A549 (cell line): ENCODE measurements around the gene ERMN. TPM values are rescaled to one million over a fixed set of nuclear protein-coding genes. Genes with fewer than 3 reads are reported as not detected.
A peak's percentile ranks its signal among the peaks of the same experiment; 100 is the strongest.

Experiments
- ATAC-seq, 2 experiments: fragments of 200-7000 bp in 1 of 2; fragments of >200 bp in 1 of 2; cut with Nextera tagmentation in 1 of 2; cut with Tn5 transposase in 1 of 2; 3 replicates each; pipeline versions ENCODE4 v1.8.0 to v1.9.1; 2018 to 2020; ENCODE audit warnings: mild to moderate bottlenecking in 1 of 2, moderate library complexity in 1 of 2
- CTCF ChIA-PET: fragments of 300-600 bp; sonication (Branson Sonifier 250); formaldehyde crosslinking; extraction: SDS; loops from one replicate; lab custom pipeline; 2021; ENCODE audit warnings: antibody characterized with exemption, inconsistent platforms; lab: Yijun Ruan, JAX
- POLR2A ChIA-PET: fragments of 350-600 bp; formaldehyde crosslinking; extraction: SDS; loops from one replicate; lab custom pipeline; 2021; ENCODE audit warnings: antibody characterized with exemption, inconsistent platforms; lab: Yijun Ruan, JAX
- DNase-seq, 2 experiments: peaks; one replicate each; pipeline versions ENCODE4 v3.0.0 to v3.0.0-alpha.2; 2011 to 2016; ENCODE audit warnings: low read depth in 1 of 2, low spot score in 1 of 2
- FAIRE-seq: peaks from 2 replicates; lab custom pipeline; 2011; peaks lifted over from hg19 to GRCh38; lab: Jason Lieb, UNC
- H3K27ac ChIP-seq, 2 experiments: fragments of >200 bp; sonication (Bioruptor Twin); formaldehyde crosslinking; 3 replicates each; pipeline ENCODE4 v1.5.1; 2016 to 2017
- H3K4me1 ChIP-seq: fragments of >200 bp; sonication (Bioruptor Twin); formaldehyde crosslinking; 3 replicates; pipeline ENCODE4 v1.6.1; 2016
- H3K4me2 ChIP-seq: fragments of >200 bp; sonication (Bioruptor Twin); formaldehyde crosslinking; 3 replicates; pipeline ENCODE4 v1.6.1; 2016
- H3K4me3 ChIP-seq: fragments of >200 bp; sonication (Bioruptor Twin); formaldehyde crosslinking; 3 replicates; pipeline ENCODE4 v1.5.1; 2016
- H3K9me3 ChIP-seq: fragments of >200 bp; sonication (Bioruptor Twin); formaldehyde crosslinking; 3 replicates; pipeline ENCODE4 v1.6.1; 2016
- ATOH8 ChIP-seq: fragments of 250-450 bp; sonication (Bioruptor Pico); IDR thresholded peaks from 2 replicates; pipeline ENCODE4 v1.5.0; 2020; ENCODE audit warnings: low read depth, mild to moderate bottlenecking, moderate library complexity
- CEBPB ChIP-seq, 2 experiments: fragments of >200 bp in 1 of 2; sonication (Bioruptor Twin) in 1 of 2; formaldehyde crosslinking in 1 of 2; IDR thresholded peaks; 2 replicates each; pipeline ENCODE4 v1.6.1; 2012 to 2016
- CHD2 ChIP-seq: fragments of 150-350 bp; IDR thresholded peaks from 2 replicates; pipeline ENCODE4 v1.6.1; 2014; ENCODE audit warnings: low read length; ENCODE audit not compliant: partially characterized antibody
- CHD4 ChIP-seq: fragments of 200-600 bp; sonication (generic); IDR thresholded peaks from 2 replicates; pipeline ENCODE4 v1.6.1; 2016; ENCODE audit warnings: antibody characterized with exemption, mild to moderate bottlenecking, borderline replicate concordance
- CTCF ChIP-seq: fragments of >200 bp; sonication (Bioruptor Twin); formaldehyde crosslinking; IDR thresholded peaks from 3 replicates; pipeline ENCODE4 v1.5.1; 2016
- EHMT2 ChIP-seq: fragments of 200-600 bp; sonication (generic); IDR thresholded peaks from 2 replicates; pipeline ENCODE4 v1.6.1; 2016; ENCODE audit warnings: antibody characterized with exemption, low read depth, mild to moderate bottlenecking, moderate library complexity
- ESRRA ChIP-seq: fragments of 150-350 bp; IDR thresholded peaks from 2 replicates; pipeline ENCODE4 v1.6.1; 2014; ENCODE audit warnings: mild to moderate bottlenecking, low read length, borderline replicate concordance
- FOSB ChIP-seq: fragments of 250-450 bp; sonication (Bioruptor Pico); IDR thresholded peaks from 2 replicates; pipeline ENCODE4 v1.5.0; 2020; ENCODE audit warnings: mild to moderate bottlenecking, moderate library complexity
- GATA3 ChIP-seq: IDR thresholded peaks from 2 replicates; pipeline ENCODE4 v1.6.1; 2012; ENCODE audit warnings: borderline replicate concordance
- HEYL ChIP-seq: fragments of 250-450 bp; sonication (Bioruptor Pico); IDR thresholded peaks from 2 replicates; pipeline ENCODE4 v1.8.0; 2021; ENCODE audit warnings: mild to moderate bottlenecking, moderate library complexity
- HOXB5 ChIP-seq: fragments of 250-450 bp; sonication (Bioruptor Pico); IDR thresholded peaks from 2 replicates; pipeline ENCODE4 v1.5.0; 2020; ENCODE audit warnings: mild to moderate bottlenecking, moderate library complexity
- KDM5A ChIP-seq: fragments of 200-600 bp; sonication (generic); IDR thresholded peaks from 2 replicates; pipeline ENCODE4 v1.6.1; 2016; ENCODE audit warnings: antibody characterized with exemption, mild to moderate bottlenecking
- PHF8 ChIP-seq: fragments of 200-600 bp; sonication (generic); IDR thresholded peaks from 2 replicates; pipeline ENCODE4 v1.6.1; 2016; ENCODE audit warnings: low read depth, mild to moderate bottlenecking, antibody characterized with exemption, moderate library complexity, borderline replicate concordance
- POLR2A ChIP-seq: IDR thresholded peaks from 2 replicates; pipeline ENCODE4 v1.6.1; 2012; ENCODE audit warnings: mild to moderate bottlenecking, low read length
- REST ChIP-seq: fragments of 200-600 bp; sonication (generic); IDR thresholded peaks from 2 replicates; pipeline ENCODE4 v1.6.1; 2016; ENCODE audit warnings: antibody characterized with exemption, mild to moderate bottlenecking, moderate library complexity
- SMC3 ChIP-seq: fragments of >200 bp; sonication (Bioruptor Twin); formaldehyde crosslinking; IDR thresholded peaks from 3 replicates; pipeline ENCODE4 v1.6.1; 2018; ENCODE audit warnings: inconsistent platforms
- SREBF2 ChIP-seq: fragments of 450-650 bp; IDR thresholded peaks from 2 replicates; pipeline ENCODE4 v1.6.1; 2014; ENCODE audit warnings: mild to moderate bottlenecking, moderate library complexity
- TFCP2L1 ChIP-seq: fragments of 250-450 bp; sonication (Bioruptor Pico); IDR thresholded peaks from 2 replicates; pipeline ENCODE4 v1.5.0; 2021; ENCODE audit warnings: mild to moderate bottlenecking
- USF2 ChIP-seq: fragments of 450-650 bp; IDR thresholded peaks from 2 replicates; pipeline ENCODE4 v1.6.1; 2014; ENCODE audit warnings: antibody characterized with exemption
- ZNF302 ChIP-seq: fragments of 250-450 bp; sonication (Bioruptor Pico); IDR thresholded peaks from 2 replicates; pipeline ENCODE4 v1.9.0; 2021; ENCODE audit warnings: inconsistent platforms, mild to moderate bottlenecking, moderate library complexity
- WGBS: methylation state at CpG from one replicate; pipeline ENCODE4 v1.1.6; 2017; ENCODE audit errors: missing lambda C conversion rate; 5-methylcytosine and 5-hydroxymethylcytosine counted together
- polyA plus RNA-seq, 4 experiments: library from polyadenylated mRNA; depleted of rRNA in 3 of 4; stranded (reverse); fragments of >200 nt; fragmentation: RNase III in 1 of 4; extraction: RNeasy Plus Mini Kit Qiagen cat#74134 plus additional on column Dnase treatment in 1 of 4; gene quantifications; 2 replicates in 3 of 4; 3 replicates in 1 of 4; pipeline ENCODE4 v1.2.3, GENCODE V29; 2011 to 2017
- TF ChIP-seq, protein P1 (sequence below): fragments of 150-350 bp; IDR thresholded peaks from 2 replicates; pipeline ENCODE4 v1.6.1; 2014; ENCODE audit warnings: low read depth, mild to moderate bottlenecking, low read length
- TF ChIP-seq, protein P2 (sequence below): fragments of >200 bp; sonication (Bioruptor Twin); formaldehyde crosslinking; IDR thresholded peaks from 2 replicates; pipeline ENCODE4 v1.6.1; 2016

Gene ERMN
- polyA plus RNA-seq, 2 of the 4 experiments (the other 2 are of a cell fraction): not detected

DNA sequence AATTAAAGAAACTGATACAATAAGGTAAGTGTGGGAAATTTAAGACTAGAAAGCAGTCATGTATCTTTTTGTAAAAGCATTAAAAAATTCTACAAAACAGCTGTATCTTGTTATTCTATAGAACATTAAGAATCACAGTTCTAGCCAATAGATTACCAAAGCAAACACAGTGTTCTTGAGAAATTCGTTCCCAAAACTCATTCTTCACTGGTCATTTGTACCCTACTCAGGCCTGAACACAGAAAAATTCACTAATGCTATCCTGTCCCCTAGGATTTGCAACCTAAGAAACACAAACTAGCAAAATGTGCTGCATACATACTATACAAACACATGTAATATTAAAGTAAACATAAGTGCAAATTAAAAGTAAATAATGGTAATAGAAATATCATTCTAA is 29.1 kb downstream of the ERMN start:
- Histone ChIP-seq H3K4me3 (no peak overlapping the region), H3K4me2 (no peak overlapping the region), H3K4me1 (peaks cover 2% of the 10 kb centered on the region; the same call in 2 of the 3 replicates), H3K27ac (no peak overlapping the region), H3K9me3 (no peaks in the 10 kb centered on the region)
- ATAC-seq (no peak), FAIRE-seq (no peak), DNase-seq (no peak)
- TF ChIP-seq SMC3: no peak
- no peak for TF ChIP-seq CHD2
- no peak for TF ChIP-seq ATOH8 (CRISPR knock-in tag)
- TF ChIP-seq CTCF: no peak
- no peak for TF ChIP-seq HEYL
- TF ChIP-seq EHMT2: no peak
- no peak for TF ChIP-seq KDM5A
- no peak for TF ChIP-seq SREBF2
- no peak for TF ChIP-seq HOXB5 (CRISPR knock-in tag)
- TF ChIP-seq POLR2A: no peak
- TF ChIP-seq ZNF302 (CRISPR knock-in tag): no peak
- TF ChIP-seq REST: no peak
- TF ChIP-seq, protein P1, sequence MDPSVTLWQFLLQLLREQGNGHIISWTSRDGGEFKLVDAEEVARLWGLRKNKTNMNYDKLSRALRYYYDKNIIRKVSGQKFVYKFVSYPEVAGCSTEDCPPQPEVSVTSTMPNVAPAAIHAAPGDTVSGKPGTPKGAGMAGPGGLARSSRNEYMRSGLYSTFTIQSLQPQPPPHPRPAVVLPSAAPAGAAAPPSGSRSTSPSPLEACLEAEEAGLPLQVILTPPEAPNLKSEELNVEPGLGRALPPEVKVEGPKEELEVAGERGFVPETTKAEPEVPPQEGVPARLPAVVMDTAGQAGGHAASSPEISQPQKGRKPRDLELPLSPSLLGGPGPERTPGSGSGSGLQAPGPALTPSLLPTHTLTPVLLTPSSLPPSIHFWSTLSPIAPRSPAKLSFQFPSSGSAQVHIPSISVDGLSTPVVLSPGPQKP: no peak
- TF ChIP-seq USF2: no peak
- TF ChIP-seq, protein P2, sequence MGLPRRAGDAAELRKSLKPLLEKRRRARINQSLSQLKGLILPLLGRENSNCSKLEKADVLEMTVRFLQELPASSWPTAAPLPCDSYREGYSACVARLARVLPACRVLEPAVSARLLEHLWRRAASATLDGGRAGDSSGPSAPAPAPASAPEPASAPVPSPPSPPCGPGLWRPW: no peak
- TF ChIP-seq CHD4: no peak
- no peak for TF ChIP-seq FOSB
- WGBS: 24% methylated on average over 1 of the region's 1 CpG
- ChIA-PET POLR2A (no interaction called here), CTCF (interaction anchor here (10.6 kb wide), 1 partner anchor 39 kb away, joined by 101 read pairs; no protein-coding TSS in a partner anchor)

GRCh38 chr2:157292853-157293252 is 32.8 kb downstream of the ERMN start:
- Histone ChIP-seq H3K27ac (0 out of 6 replicates have a peak overlapping the region, but pooled peaks of 1 of the 2 experiments have one; percentile 6), H3K9me3 (no peaks in the 10 kb centered on the region), H3K4me3 (no peak overlapping the region), H3K4me1 (peaks cover 17% of the 10 kb centered on the region), H3K4me2 (no peak overlapping the region)
- DNase-seq: no peak
- no peak for TF ChIP-seq SMC3
- no peak for TF ChIP-seq TFCP2L1
- no peak for TF ChIP-seq GATA3
- TF ChIP-seq PHF8: no peak
- TF ChIP-seq CEBPB (IDR thresholded peaks at IDR 0.05): no peak
- TF ChIP-seq ESRRA: no peak
- ATAC-seq: no peak
- ChIA-PET POLR2A (no interaction called here), CTCF (interaction anchor here (1.8 to 2.2 kb wide), 2 partner anchors 10 to 35 kb away, joined by 7 to 11 read pairs; no protein-coding TSS in a partner anchor)
- 86% methylated on average over 5 of the region's 5 CpGs for WGBS
- no peak for FAIRE-seq
